ENCODE measurements around the gene DSG2.

DSG2 gene

GRCh38 chr18:31551883-31552282, 53.9 kb downstream of the DSG2 start:
- in situ Hi-C loops (cut with MboI; ENCODE audit: low sequenced_read_pairs) = no loop called here

- in situ Hi-C loops (cut with MboI; ENCODE audit: low sequenced_read_pairs) = no loop called here
These were observed 55.8 kb downstream of the DSG2 start for GRCh38 chr18:31553800-31554199.

- in situ Hi-C loops (cut with MboI; ENCODE audit: low sequenced_read_pairs) = no loop called here
These were observed 56.8 kb downstream of the DSG2 start for GRCh38 chr18:31554776-31555175.

- in situ Hi-C loops (cut with MboI; ENCODE audit: low sequenced_read_pairs) = no loop called here
These were observed 58.2 kb downstream of the DSG2 start for GRCh38 chr18:31555971-31556747.

- in situ Hi-C loops (cut with MboI; ENCODE audit: low sequenced_read_pairs) = no loop called here
These were observed 59.5 kb downstream of the DSG2 start for GRCh38 chr18:31557446-31557845.

- in situ Hi-C loops (cut with MboI; ENCODE audit: low sequenced_read_pairs) = no loop called here
These were observed 60.6 kb downstream of the DSG2 start for GRCh38 chr18:31558567-31558966.

- in situ Hi-C loops (cut with MboI; ENCODE audit: low sequenced_read_pairs) = no loop called here
These were observed 64.7 kb downstream of the DSG2 start for GRCh38 chr18:31562726-31563125.

- in situ Hi-C loops (cut with MboI; ENCODE audit: low sequenced_read_pairs) = no loop called here
These were observed 65.8 kb downstream of the DSG2 start for GRCh38 chr18:31563778-31564177.

GRCh38 chr18:31565345-31565744, 67.4 kb downstream of the DSG2 start:
- in situ Hi-C loops (cut with MboI; ENCODE audit: low sequenced_read_pairs) = no loop called here

GRCh38 chr18:31565782-31566512, 68.0 kb downstream of the DSG2 start:
- in situ Hi-C loops (cut with MboI; ENCODE audit: low sequenced_read_pairs) = no loop called here

- in situ Hi-C loops (cut with MboI; ENCODE audit: low sequenced_read_pairs) = no loop called here
These were observed 68.8 kb downstream of the DSG2 start for GRCh38 chr18:31566576-31567306.

GRCh38 chr18:31572368-31572767, 74.4 kb downstream of the DSG2 start:
- in situ Hi-C loops (cut with MboI; ENCODE audit: low sequenced_read_pairs) = no loop called here

GRCh38 chr18:31573051-31573450, 75.1 kb downstream of the DSG2 start:
- in situ Hi-C loops (cut with MboI; ENCODE audit: low sequenced_read_pairs) = no loop called here

- in situ Hi-C loops (cut with MboI; ENCODE audit: low sequenced_read_pairs) = no loop called here
These were observed 76.4 kb downstream of the DSG2 start for GRCh38 chr18:31574359-31574758.

GRCh38 chr18:31575515-31576257, 77.7 kb downstream of the DSG2 start:
- in situ Hi-C loops (cut with MboI; ENCODE audit: low sequenced_read_pairs) = no loop called here

- in situ Hi-C loops (cut with MboI; ENCODE audit: low sequenced_read_pairs) = no loop called here
These were observed 78.7 kb downstream of the DSG2 start for GRCh38 chr18:31576670-31577069.

GRCh38 chr18:31577195-31577594, 79.2 kb downstream of the DSG2 start:
- in situ Hi-C loops (cut with MboI; ENCODE audit: low sequenced_read_pairs) = no loop called here

- in situ Hi-C loops (cut with MboI; ENCODE audit: low sequenced_read_pairs) = no loop called here
These were observed 80.1 kb downstream of the DSG2 start for GRCh38 chr18:31578126-31578525.

GRCh38 chr18:31579375-31579774, 81.4 kb downstream of the DSG2 start:
- in situ Hi-C loops (cut with MboI; ENCODE audit: low sequenced_read_pairs) = no loop called here

- in situ Hi-C loops (cut with MboI; ENCODE audit: low sequenced_read_pairs) = no loop called here
These were observed 83.7 kb downstream of the DSG2 start for GRCh38 chr18:31581498-31582197.
